ENCODE data around the gene ZNF543. TPM values are rescaled to one million over a fixed set of nuclear protein-coding genes. Genes with fewer than 3 reads are reported as not detected.
"Not testable (repeated sequence)": the region's sequence is repeated elsewhere in the genome, so short reads cannot be mapped to it uniquely, and the experiment has no call there.

The ZNF543 gene
- total RNA-seq, 1 experiment from 2014 or later = 7.4 TPM

DNA sequence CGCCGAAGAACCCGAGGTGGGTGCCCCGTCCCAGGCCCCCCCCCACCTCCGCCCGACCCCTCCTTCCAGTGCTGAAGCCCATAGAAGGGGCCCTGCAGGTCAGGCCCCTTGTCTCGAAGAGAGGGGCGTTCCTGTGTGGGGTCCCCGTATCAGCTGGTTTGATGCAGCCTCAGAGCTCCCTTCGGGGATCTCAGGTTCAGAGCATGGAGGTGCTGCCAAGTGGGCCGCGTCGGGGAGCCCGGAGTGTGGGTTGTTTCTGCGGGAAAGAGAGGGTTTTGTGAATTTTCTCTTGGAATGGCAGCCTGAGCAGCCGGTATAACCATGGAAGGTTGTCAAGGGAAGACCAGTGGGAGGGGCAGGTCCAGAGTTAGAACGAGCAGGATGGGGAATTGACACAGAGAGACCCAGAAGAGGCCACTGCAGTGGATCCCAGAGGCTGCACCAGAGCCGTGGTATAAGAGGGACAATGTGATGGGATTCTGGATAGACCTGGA, 43.5 kb downstream of the ZNF543 start:
- DNase-seq (ENCODE audit: low read depth, low spot score) = no peak
- in situ Hi-C loops (cut with HindIII; ENCODE audit: low pct_unique_long_range_greater_than_20kb, low sequenced_read_pairs) = no loop called here

DNA sequence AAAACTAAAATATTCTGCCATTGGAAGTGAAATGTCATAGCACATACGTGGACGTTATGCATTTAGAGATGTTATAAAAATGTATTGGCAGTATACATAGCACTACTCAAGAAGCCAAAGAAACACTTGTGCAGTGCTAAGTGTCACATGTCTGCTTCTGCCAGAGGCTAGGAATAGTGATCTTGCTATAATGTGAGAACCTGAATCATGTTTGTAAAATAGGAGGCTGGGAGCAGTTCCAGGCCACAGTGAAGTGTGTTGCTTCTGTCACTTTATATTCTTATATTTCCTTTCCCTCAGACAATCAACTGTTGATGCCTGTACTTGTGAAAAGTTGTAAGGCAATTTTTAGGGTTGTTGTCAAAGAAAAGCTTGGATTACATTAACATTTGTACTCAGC, 46.5 kb downstream of the ZNF543 start:
- in situ Hi-C loops (cut with HindIII; ENCODE audit: low pct_unique_long_range_greater_than_20kb, low sequenced_read_pairs) = no loop called here
- no peak for DNase-seq (ENCODE audit: low read depth, low spot score)

DNA sequence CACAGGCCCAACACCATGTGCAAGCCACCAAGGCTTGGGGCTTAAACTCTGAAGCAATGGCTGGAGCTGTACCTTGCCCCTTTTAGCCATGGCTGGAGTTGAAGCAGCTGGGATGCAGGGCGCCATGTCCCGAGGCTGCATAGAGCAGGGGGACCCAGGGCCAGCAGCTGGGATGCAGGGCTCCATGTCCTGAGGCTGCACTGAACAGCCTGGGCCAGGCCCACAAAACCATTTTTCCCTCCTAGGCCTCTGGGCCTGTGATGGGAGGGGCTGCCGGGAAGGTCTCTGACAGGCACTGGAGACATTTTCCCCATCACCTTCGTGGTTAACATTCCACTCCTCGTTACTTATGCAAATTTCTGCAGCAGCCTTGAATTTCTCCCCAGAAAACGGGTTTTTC, 53.9 kb downstream of the ZNF543 start:
- in situ Hi-C loops (cut with HindIII; ENCODE audit: low pct_unique_long_range_greater_than_20kb, low sequenced_read_pairs) = no loop called here

DNA sequence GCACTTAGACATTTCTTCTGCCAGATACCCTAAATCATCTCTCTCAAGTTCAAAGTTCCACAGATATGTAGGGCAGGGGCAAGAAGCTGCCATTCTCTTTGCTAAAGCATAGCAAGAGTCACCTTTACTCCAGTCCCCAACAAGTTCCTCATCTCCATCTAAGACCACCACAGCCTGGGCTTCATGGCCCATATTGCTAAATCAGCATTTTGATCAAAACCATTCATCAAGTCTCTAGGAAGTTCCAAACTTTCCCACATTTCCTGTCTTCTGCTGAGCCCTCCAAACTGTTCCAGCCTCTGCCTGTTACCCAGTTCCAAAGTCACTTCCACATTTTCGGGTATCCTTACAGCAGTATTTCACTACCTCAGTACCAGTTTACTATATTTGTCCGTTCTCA, 54.4 kb downstream of the ZNF543 start:
- in situ Hi-C loops (cut with HindIII; ENCODE audit: low pct_unique_long_range_greater_than_20kb, low sequenced_read_pairs); DNase-seq (ENCODE audit: low read depth, low spot score): not testable (repeated sequence)

More for the DNA sequence above, 53.9 kb downstream of the ZNF543 start:
- no peak for DNase-seq (ENCODE audit: low read depth, low spot score)

DNA sequence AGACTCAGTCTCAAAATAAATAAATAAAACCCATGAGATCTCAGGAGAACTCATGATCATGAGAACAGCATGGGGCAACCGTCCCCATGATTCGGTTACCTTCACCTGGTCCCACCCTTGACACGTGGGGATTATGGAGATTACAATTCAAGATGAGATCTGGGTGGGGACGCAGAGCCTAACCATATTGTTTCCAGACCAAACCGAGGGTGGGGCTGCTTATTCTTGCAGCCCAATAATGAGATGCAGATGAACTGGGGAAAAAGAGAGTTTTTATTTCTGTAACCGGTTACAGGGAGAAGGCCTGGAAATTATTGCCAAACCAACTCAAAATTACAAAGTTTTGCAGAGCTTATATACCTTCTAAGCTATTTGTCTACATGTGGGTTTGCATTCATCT, 55.9 kb downstream of the ZNF543 start:
- in situ Hi-C loops (cut with HindIII; ENCODE audit: low pct_unique_long_range_greater_than_20kb, low sequenced_read_pairs) = no loop called here

DNA sequence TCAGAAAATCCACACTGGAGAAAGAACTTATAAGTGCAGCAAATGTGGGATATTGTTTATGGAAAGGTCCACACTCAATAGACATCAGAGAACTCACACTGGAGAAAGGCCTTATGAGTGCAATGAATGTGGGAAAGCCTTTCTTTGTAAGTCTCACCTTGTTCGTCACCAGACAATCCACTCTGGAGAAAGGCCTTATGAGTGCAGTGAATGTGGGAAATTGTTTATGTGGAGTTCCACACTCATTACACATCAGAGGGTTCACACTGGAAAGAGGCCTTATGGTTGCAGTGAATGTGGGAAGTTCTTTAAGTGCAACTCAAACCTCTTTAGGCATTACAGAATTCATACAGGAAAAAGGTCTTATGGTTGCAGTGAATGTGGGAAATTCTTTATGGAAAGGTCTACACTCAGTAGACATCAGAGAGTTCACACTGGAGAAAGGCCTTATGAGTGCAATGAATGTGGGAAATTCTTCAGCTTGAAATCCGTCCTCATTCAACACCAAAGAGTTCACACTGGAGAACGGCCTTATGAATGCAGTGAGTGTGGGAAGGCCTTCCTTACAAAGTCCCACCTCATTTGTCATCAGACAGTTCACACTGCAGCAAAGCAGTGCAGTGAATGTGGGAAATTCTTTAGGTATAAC, 57.4 kb downstream of the ZNF543 start:
- in situ Hi-C loops (cut with HindIII; ENCODE audit: low pct_unique_long_range_greater_than_20kb, low sequenced_read_pairs) = no loop called here
- DNase-seq (ENCODE audit: low read depth, low spot score) = no peak

More for the DNA sequence above, 55.9 kb downstream of the ZNF543 start:
- no peak for DNase-seq (ENCODE audit: low read depth, low spot score)

Other genes with a start within 250 kb of the ZNF543 start
- not detected in 2 replicates for gene USP29, start 200.5 kb upstream of the ZNF543 start, total RNA-seq (2014; rRNA removed; shearing (Covaris generic))
- not detected in 2 replicates for gene ZIM3, start 175.3 kb upstream of the ZNF543 start, total RNA-seq (2014; rRNA removed; shearing (Covaris generic))
- gene DUXA, start 153.0 kb upstream of the ZNF543 start, total RNA-seq (2014; rRNA removed; shearing (Covaris generic)) = not detected in 2 replicates
- gene ZNF264, start 129.0 kb upstream of the ZNF543 start, total RNA-seq (2014; rRNA removed; shearing (Covaris generic)) = 6.3 and 13.6 TPM in 2 replicates
- gene AURKC, start 89.4 kb upstream of the ZNF543 start, total RNA-seq (2014; rRNA removed; shearing (Covaris generic)) = not detected in 2 replicates
- 10.4 and 11.0 TPM in 2 replicates for gene ZNF805, start 79.8 kb upstream of the ZNF543 start, total RNA-seq (2014; rRNA removed; shearing (Covaris generic))
- gene ZNF460, start 40.0 kb upstream of the ZNF543 start, total RNA-seq (2014; rRNA removed; shearing (Covaris generic)) = 33.7 and 35.5 TPM in 2 replicates
- gene ZNF304, start 30.8 kb downstream of the ZNF543 start, total RNA-seq (2014; rRNA removed; shearing (Covaris generic)) = 6.7 and 7.6 TPM in 2 replicates
- gene TRAPPC2B, start 43.1 kb downstream of the ZNF543 start, total RNA-seq (2014; rRNA removed; shearing (Covaris generic)) = 12.4 and 14.8 TPM in 2 replicates
- gene ZNF547, start 43.1 kb downstream of the ZNF543 start, total RNA-seq (2014; rRNA removed; shearing (Covaris generic)) = 1.5 and 1.8 TPM in 2 replicates
- gene ZNF548, start 69.4 kb downstream of the ZNF543 start, total RNA-seq (2014; rRNA removed; shearing (Covaris generic)) = 12.7 and 13.7 TPM in 2 replicates
- 4.6 and 4.8 TPM in 2 replicates for gene ZNF17, start 90.7 kb downstream of the ZNF543 start, total RNA-seq (2014; rRNA removed; shearing (Covaris generic))
- gene ZNF749, start 114.9 kb downstream of the ZNF543 start, total RNA-seq (2014; rRNA removed; shearing (Covaris generic)) = 9.8 and 9.9 TPM in 2 replicates
- 0.05 and 0.08 TPM in 2 replicates for gene VN1R1, start 136.7 kb downstream of the ZNF543 start, total RNA-seq (2014; rRNA removed; shearing (Covaris generic))
- 6.6 and 6.8 TPM in 2 replicates for gene ZNF772, start 157.1 kb downstream of the ZNF543 start, total RNA-seq (2014; rRNA removed; shearing (Covaris generic))
- 6.5 and 8.6 TPM in 2 replicates for gene ZNF419, start 167.3 kb downstream of the ZNF543 start, total RNA-seq (2014; rRNA removed; shearing (Covaris generic))
- 6.6 and 10.0 TPM in 2 replicates for gene ZNF773, start 179.5 kb downstream of the ZNF543 start, total RNA-seq (2014; rRNA removed; shearing (Covaris generic))
- gene ZNF549, start 206.9 kb downstream of the ZNF543 start, total RNA-seq (2014; rRNA removed; shearing (Covaris generic)) = 6.6 and 7.6 TPM in 2 replicates
- 6.1 and 7.1 TPM in 2 replicates for gene ZNF550, start 239.4 kb downstream of the ZNF543 start, total RNA-seq (2014; rRNA removed; shearing (Covaris generic))

Measured in SK-MEL-5 (cell line).